Muscle of leg (tissue), 11 donors: ENCODE measurements around the gene ABCA2. TPM values are rescaled to one million over a fixed set of nuclear protein-coding genes. Genes with fewer than 3 reads are reported as not detected.

Experiments
- DNase-seq: peaks from one replicate; pipeline ENCODE4 v3.0.0; 2013
- H3K27ac ChIP-seq: one replicate; pipeline ENCODE4 v1.5.1; 2013; ENCODE audit warnings: mild to moderate bottlenecking, low read length, control low read depth
- H3K27me3 ChIP-seq: one replicate; pipeline ENCODE4 v1.6.1; 2013; ENCODE audit warnings: low read length; ENCODE audit not compliant: control insufficient read depth, insufficient read depth
- H3K36me3 ChIP-seq: one replicate; pipeline ENCODE4 v1.6.1; 2013; ENCODE audit warnings: low read length; ENCODE audit not compliant: control insufficient read depth, insufficient read depth
- H3K4me1 ChIP-seq: one replicate; pipeline ENCODE4 v1.6.1; 2013; ENCODE audit warnings: low read length; ENCODE audit not compliant: control insufficient read depth, insufficient read depth
- H3K4me3 ChIP-seq: one replicate; pipeline ENCODE4 v1.5.1; 2013; ENCODE audit warnings: low read length, control low read depth
- H3K9me3 ChIP-seq: replicated peaks from 2 replicates; pipeline ENCODE4 v1.6.1; 2013; ENCODE audit warnings: low read depth, low read length; ENCODE audit not compliant: control insufficient read depth
- WGBS: methylation state at CpG from one replicate; pipeline ENCODE4 v1.1.5; 2013; ENCODE audit warnings: missing lambda C conversion rate; ENCODE audit not compliant: insufficient coverage; 5-methylcytosine and 5-hydroxymethylcytosine counted together
- polyA plus RNA-seq, 8 donors: library from polyadenylated mRNA; unstranded; fragments of 120-200 nt; gene quantifications; one replicate each; pipeline versions ENCODE4 v1.2.1 to v1.2.3, GENCODE V29; 2013; ENCODE audit warnings: inconsistent platforms in 1 of 8, low replicate concordance in 1 of 8; ENCODE audit not compliant: insufficient read length in 8 of 8, insufficient read depth in 1 of 8
- total RNA-seq: library from RNA; stranded (reverse); fragments of 120-200 nt; gene quantifications from one replicate; pipeline ENCODE4 v1.2.4, GENCODE V29; 2013

ABCA2 gene
- total and polyA plus RNA-seq, 9 donors: 8.3 to 24.8 (median 18.8) TPM

DNA sequence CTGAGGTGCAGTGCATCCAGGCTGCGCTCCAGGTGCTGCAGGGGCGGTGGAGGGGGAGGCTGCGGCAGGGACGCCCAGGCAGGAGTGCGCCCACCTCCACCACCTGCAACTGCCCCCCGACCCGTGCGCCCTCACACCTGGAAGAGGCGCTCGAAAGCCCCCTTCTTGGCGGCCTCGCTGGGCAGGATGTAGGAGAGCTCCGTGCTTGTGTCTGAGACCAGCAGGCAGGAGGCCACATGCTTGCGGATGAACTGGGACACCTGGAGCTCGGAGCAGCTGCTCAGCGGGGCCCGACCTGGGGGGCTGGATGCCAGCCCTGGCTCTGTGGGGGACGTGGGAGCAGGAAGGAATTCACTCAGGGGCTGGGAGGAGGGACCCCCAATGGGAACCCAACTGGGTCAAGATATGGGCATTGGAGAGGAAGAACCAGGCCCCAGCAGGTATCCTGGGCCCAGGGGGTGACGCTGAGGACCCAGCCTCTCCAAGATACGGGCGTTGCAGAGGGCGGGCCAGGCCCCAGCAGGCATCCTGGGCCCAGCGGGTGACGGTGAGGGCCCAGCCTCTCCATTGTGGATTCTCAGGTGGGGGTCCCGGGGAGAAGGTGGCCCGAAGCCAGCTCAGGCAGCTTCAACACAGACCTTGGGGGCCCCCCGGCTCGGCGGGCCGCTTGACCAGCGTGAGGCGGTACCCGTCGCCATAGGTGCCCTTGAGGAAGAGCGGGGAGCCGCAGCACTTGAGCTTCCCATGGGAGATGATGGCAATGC, 13.1 kb downstream of the ABCA2 start:
- peaks cover 46% of the 10 kb centered on the region for H3K36me3 ChIP-seq
- no peak for DNase-seq
- no peak overlapping the region for H3K4me3 ChIP-seq
- no peaks in the 10 kb centered on the region for H3K9me3 ChIP-seq
- H3K4me1 ChIP-seq: no peaks in the 10 kb centered on the region
- no peaks in the 10 kb centered on the region for H3K27me3 ChIP-seq
- H3K27ac ChIP-seq: no peak overlapping the region
- WGBS: 88% methylated on average over 31 of the region's 36 CpGs

DNA sequence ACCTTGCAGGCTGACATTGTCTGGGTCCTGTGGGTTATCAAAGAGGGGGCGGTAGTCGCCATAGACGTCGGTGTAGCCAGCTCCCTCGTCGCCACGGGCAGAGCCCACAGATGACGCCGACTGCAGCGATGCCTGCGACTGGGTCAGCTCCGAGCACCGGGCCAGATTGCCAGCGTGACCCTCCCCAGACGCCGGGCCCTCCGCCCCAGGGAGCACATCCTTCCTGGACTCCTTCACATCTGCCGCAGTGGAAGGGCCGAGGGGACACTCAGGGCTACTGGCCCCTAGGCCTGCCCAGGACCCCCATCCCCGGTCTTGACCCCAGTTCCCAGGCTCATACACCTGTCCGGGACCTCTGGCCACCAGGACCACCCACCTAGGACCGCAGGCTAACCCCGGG, 13.9 kb downstream of the ABCA2 start:
- H3K4me1 ChIP-seq: no peaks in the 10 kb centered on the region
- peaks cover 50% of the 10 kb centered on the region for H3K36me3 ChIP-seq
- H3K4me3 ChIP-seq: no peak overlapping the region
- H3K27ac ChIP-seq: no peak overlapping the region
- no peaks in the 10 kb centered on the region for H3K9me3 ChIP-seq
- no peaks in the 10 kb centered on the region for H3K27me3 ChIP-seq
- 86% methylated on average over 20 of the region's 23 CpGs for WGBS
- DNase-seq: no peak

DNA sequence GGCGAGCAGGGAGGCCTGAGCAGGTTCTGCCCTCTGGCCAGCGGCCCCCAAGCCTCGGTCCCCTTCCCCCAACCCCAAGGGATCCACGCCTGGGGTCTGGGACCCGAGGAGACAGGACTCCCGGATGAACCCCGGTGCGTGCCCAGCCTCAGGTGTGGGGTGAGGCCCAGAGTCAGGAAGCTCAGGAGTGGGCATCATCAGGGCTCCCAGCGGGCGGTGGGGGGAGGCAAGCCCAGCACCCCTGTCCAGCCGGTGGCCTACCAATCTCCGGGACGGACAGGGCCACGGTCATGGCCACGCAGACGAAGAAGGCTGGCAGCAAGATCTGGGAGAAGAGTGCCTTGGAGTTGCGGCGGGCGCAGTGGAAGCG, 14.5 kb downstream of the ABCA2 start:
- Histone ChIP-seq H3K9me3 (no peaks in the 10 kb centered on the region), H3K27me3 (no peaks in the 10 kb centered on the region), H3K4me1 (no peaks in the 10 kb centered on the region), H3K4me3 (no peak overlapping the region), H3K36me3 (peaks cover 50% of the 10 kb centered on the region), H3K27ac (no peak overlapping the region)
- no peak for DNase-seq
- WGBS: 95% methylated on average over 15 of the region's 20 CpGs

DNA sequence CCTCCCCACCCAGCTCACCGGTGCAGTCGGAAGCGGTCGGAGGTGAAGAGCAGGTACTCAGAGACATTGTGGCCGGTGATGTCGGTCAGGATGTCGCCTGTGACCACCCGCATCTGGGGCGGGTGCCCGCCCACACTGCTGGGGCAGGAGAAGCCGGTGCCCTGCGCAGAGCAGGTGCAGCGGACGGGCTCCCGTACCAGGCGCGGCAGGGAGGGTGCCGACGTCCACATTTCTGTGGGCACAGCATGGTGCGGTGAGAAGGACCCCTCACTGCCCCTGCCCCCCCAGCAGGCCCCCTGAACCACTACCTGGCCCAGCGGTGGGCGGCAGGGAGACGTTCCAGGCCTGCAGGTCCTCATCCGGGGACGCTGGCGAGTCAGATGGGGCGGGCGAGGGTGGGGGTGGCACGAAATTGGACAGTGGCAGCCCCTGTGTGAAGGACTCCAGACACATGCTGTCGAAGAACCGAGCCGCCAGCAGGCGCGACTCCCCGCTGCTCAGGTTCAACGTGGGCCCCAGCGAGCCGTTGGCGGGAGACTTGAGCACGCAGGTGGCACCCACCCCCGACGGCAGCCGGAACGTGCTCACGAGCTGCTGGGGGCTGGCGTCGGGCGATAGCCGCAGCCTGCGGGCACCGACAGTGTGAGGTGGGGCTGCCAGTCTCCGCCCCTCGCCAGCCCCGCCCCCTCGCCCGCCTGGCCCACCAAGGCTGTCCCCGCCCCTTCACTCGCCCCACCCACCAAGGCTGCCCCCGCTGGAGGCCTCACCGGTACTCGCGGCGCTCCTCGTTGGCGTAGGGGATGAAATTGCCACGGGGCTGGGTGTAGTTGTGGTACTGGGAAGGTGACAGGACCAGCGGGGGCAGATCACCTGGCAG, 15.1 kb downstream of the ABCA2 start:
- Histone ChIP-seq H3K4me1 (peaks cover 5% of the 10 kb centered on the region), H3K27me3 (no peaks in the 10 kb centered on the region), H3K36me3 (peaks cover 50% of the 10 kb centered on the region), H3K9me3 (no peaks in the 10 kb centered on the region), H3K27ac (no peak overlapping the region), H3K4me3 (no peak overlapping the region)
- WGBS: 81% methylated on average over 52 of the region's 67 CpGs
- no peak for DNase-seq

DNA sequence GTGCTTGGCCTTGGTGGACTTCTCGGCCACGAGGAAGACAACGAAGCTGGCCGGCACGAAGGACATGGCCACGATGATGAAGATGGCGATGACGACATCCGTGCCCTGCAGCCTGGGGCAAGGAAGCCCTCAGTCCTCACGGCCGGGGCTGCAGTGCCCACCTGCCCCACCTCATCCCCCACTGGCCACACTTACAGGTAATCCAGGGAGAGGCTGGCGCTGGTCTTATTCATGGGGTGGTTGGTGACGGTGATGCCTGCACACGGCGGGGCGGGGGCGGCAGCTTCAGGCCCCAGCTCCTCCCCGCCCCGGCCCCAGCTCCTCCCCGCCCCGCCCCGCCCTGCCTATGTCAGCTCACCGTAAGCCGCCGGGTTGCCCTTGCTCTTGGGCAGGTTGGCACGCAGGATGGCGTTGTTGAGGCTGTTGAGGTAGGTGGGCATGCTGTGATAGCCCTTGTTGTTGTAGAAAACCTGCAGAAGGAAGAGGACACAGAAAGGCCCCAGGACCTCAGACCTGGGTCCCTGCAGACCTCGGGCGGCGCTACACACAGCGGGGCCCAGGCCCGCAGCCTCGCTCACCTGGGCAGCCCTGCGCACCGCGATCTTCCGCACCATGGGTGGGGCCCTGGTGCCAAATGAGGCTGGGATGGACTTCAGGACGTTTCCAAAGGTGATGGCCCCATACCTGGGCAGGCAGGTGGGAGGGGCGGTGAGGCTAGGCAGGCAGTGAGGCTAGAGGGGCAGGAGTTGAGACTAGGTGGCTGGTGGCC, 15.9 kb downstream of the ABCA2 start:
- Histone ChIP-seq H3K4me1 (peaks cover 13% of the 10 kb centered on the region), H3K4me3 (no peak overlapping the region), H3K9me3 (no peaks in the 10 kb centered on the region), H3K27me3 (no peaks in the 10 kb centered on the region), H3K27ac (no peak overlapping the region), H3K36me3 (peaks cover 45% of the 10 kb centered on the region)
- no peak for DNase-seq
- WGBS: 90% methylated on average over 29 of the region's 39 CpGs

DNA sequence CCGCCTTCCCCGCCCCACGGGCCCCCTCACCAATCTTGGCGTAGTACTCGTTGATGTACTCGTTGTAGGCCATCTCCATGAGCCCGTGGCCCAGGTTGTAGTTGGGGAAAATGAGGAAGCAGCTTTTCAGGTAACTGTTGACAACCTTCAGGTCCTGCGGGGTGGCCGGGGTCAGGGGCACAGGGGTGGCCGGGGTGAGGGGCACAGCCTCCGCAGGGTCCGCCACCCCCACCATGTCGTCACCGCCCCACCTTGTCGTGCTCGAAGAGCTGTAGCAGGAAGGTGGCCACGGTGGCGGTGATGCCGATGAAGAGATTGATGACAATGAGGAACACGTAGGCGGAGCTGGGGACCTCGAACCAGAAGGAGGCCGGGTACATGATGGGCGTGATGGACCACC, 16.9 kb downstream of the ABCA2 start:
- Histone ChIP-seq H3K27ac (no peak overlapping the region), H3K4me1 (peaks cover 21% of the 10 kb centered on the region), H3K27me3 (no peaks in the 10 kb centered on the region), H3K4me3 (no peak overlapping the region), H3K9me3 (no peaks in the 10 kb centered on the region), H3K36me3 (peaks cover 36% of the 10 kb centered on the region)
- 93% methylated on average over 24 of the region's 24 CpGs for whole genome bisulfite sequencing
- DNase-seq: no peak

- Histone ChIP-seq H3K4me1 (peaks cover 22% of the 10 kb centered on the region), H3K27ac (no peak overlapping the region), H3K27me3 (no peaks in the 10 kb centered on the region), H3K4me3 (no peak overlapping the region), H3K36me3 (peaks cover 30% of the 10 kb centered on the region), H3K9me3 (no peaks in the 10 kb centered on the region)
- DNase-seq: no peak
- whole genome bisulfite sequencing: 92% methylated on average over 47 of the region's 49 CpGs
Measured at GRCh38 chr9:137009938-137010732, 17.9 kb downstream of the ABCA2 start.

DNA sequence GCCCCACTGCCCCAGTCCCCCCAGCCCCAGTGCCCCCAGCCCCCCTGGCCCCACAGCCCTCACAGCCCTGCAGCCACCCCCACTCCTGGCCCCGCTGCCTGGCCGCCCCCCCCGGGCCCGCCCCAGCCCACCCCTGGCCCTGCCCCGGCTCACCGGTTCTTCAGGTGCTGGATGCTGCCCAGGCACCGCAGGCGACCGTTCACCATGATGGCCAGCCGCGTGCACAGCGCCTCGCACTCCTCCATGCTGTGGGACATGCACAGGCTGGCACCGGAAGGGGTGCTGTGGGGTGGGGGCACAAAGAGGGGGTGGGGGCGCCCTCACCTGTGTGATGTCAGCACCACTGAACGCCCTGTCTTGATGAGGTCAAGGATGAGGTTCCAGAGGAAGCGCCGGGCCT, 18.8 kb downstream of the ABCA2 start:
- H3K4me1 ChIP-seq: peaks cover 22% of the 10 kb centered on the region
- peaks cover 26% of the 10 kb centered on the region for H3K36me3 ChIP-seq

DNA sequence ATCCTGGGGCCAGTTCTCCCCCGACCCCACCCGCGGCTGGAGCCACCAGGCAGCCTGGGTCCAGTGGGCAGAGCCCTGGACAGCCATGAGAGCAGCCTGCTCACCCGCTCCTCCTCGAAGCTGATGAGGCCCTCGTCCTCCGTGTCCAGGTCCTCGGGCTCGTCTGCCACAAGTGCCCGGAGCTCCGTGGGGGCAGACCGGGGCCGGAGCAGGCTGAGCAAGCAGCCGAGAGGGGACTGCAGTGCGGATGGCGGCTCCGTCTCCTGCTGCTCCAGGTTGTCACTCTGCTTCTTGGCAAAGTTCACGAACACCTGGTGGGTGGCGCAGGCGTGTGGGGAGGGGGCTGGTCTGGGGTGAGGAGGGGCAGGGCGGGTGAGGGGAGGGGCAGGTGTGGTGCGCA, 19.7 kb downstream of the ABCA2 start:
- Histone ChIP-seq H3K36me3 (peaks cover 20% of the 10 kb centered on the region), H3K4me3 (no peak overlapping the region), H3K9me3 (no peaks in the 10 kb centered on the region), H3K4me1 (peaks cover 22% of the 10 kb centered on the region), H3K27ac (no peak overlapping the region), H3K27me3 (no peaks in the 10 kb centered on the region)
- WGBS: 80% methylated on average over 20 of the region's 22 CpGs
- no peak for DNase-seq

More for the DNA sequence above, 18.8 kb downstream of the ABCA2 start:
- no peak for DNase-seq
- H3K27me3 ChIP-seq: no peaks in the 10 kb centered on the region
- H3K27ac ChIP-seq: no peak overlapping the region
- H3K9me3 ChIP-seq: no peaks in the 10 kb centered on the region
- 82% methylated on average over 12 of the region's 18 CpGs for WGBS
- no peak overlapping the region for H3K4me3 ChIP-seq
